Bone marrow (tissue), 2 donors: ENCODE results near the gene HCFC1R1.

Experiments used
- DNase-seq, 2 donors: peaks; one replicate each; lab custom pipeline; 2025; lab: John Stamatoyannopoulos, UW

HCFC1R1 gene

GRCh38 chr16:2975161-2975795 is 48.5 kb downstream of the HCFC1R1 start:
- no peak for DNase-seq

- DNase-seq = no peak
Measured at GRCh38 chr16:2974319-2975056, 49.3 kb downstream of the HCFC1R1 start.

- DNase-seq = no peak
Measured at GRCh38 chr16:2973605-2974318, 50.0 kb downstream of the HCFC1R1 start.

GRCh38 chr16:2973093-2973492 is 50.6 kb downstream of the HCFC1R1 start:
- no peak for DNase-seq
